ENCODE results near the gene KRTAP4-12. TPM values are rescaled to one million over a fixed set of nuclear protein-coding genes. Genes with fewer than 3 reads are reported as not detected.
"Not testable (repeated sequence)": the region's sequence is repeated elsewhere in the genome, so short reads cannot be mapped to it uniquely, and the experiment has no call there.

The KRTAP4-12 gene
- total RNA-seq, 2 donors from 2014 or later, result not detected

GRCh38 chr17:41133880-41134735, 10.1 kb upstream of the KRTAP4-12 start:
- DNase-seq (ENCODE audit: low spot score), result no peak
- no peak overlapping the region for H3K27ac ChIP-seq
- no peak for TF ChIP-seq POLR2AphosphoS5 (IDR thresholded peaks at IDR 0.05)
- no peak for TF ChIP-seq CTCF (IDR thresholded peaks at IDR 0.05)
- TF ChIP-seq POLR2A (IDR thresholded peaks at IDR 0.05), result no peak
- intact Hi-C loops (cut with DNase I), result no loop called here
- WGBS, result 30% methylated on average over 2 of the region's 2 CpGs
- no peak overlapping the region for H3K4me3 ChIP-seq
- no peaks in the 10 kb centered on the region for H3K27me3 ChIP-seq (replicated peaks; ENCODE audit: insufficient read depth)
- no peaks in the 10 kb centered on the region for H3K9me3 ChIP-seq
- no peaks in the 10 kb centered on the region for H3K36me3 ChIP-seq
- H3K4me1 ChIP-seq (replicated peaks), result no peaks in the 10 kb centered on the region

- Histone ChIP-seq H3K9me3 (no peaks in the 10 kb centered on the region), H3K4me1 (replicated peaks) (no peaks in the 10 kb centered on the region), H3K36me3 (no peaks in the 10 kb centered on the region), H3K27me3 (replicated peaks; ENCODE audit: insufficient read depth) (no peaks in the 10 kb centered on the region), H3K4me3 (no peak overlapping the region), H3K27ac (no peak overlapping the region)
- DNase-seq (ENCODE audit: low spot score), result no peak
- TF ChIP-seq POLR2A (IDR thresholded peaks at IDR 0.05) (no peak), POLR2AphosphoS5 (IDR thresholded peaks at IDR 0.05) (no peak), CTCF (IDR thresholded peaks at IDR 0.05) (no peak)
- intact Hi-C loops (cut with DNase I), result no loop called here
- 83% methylated on average over 3 of the region's 3 CpGs for WGBS
Observed at GRCh38 chr17:41131979-41132378, 8.0 kb upstream of the KRTAP4-12 start.

GRCh38 chr17:41127371-41127770, 3.4 kb upstream of the KRTAP4-12 start:
- Histone ChIP-seq H3K4me3 (no peak overlapping the region), H3K36me3 (no peaks in the 10 kb centered on the region), H3K4me1 (replicated peaks) (no peaks in the 10 kb centered on the region), H3K27ac (no peak overlapping the region), H3K27me3 (replicated peaks; ENCODE audit: insufficient read depth) (no peaks in the 10 kb centered on the region), H3K9me3 (no peaks in the 10 kb centered on the region)
- DNase-seq (ENCODE audit: low spot score), result no peak
- TF ChIP-seq POLR2A (IDR thresholded peaks at IDR 0.05) (no peak), CTCF (IDR thresholded peaks at IDR 0.05) (no peak), POLR2AphosphoS5 (IDR thresholded peaks at IDR 0.05) (no peak)
- WGBS, result 43% methylated on average over 1 of the region's 1 CpG
- intact Hi-C loops (cut with DNase I), result no loop called here

GRCh38 chr17:41126412-41126811, 2.4 kb upstream of the KRTAP4-12 start:
- TF ChIP-seq POLR2A (IDR thresholded peaks at IDR 0.05), result no peak
- TF ChIP-seq POLR2AphosphoS5 (IDR thresholded peaks at IDR 0.05), result no peak
- no peak for TF ChIP-seq CTCF (IDR thresholded peaks at IDR 0.05)
- no peaks in the 10 kb centered on the region for H3K9me3 ChIP-seq
- no peaks in the 10 kb centered on the region for H3K4me1 ChIP-seq (replicated peaks)
- no peaks in the 10 kb centered on the region for H3K27me3 ChIP-seq (replicated peaks; ENCODE audit: insufficient read depth)
- WGBS, result 93% methylated on average over 3 of the region's 3 CpGs
- no peak overlapping the region for H3K4me3 ChIP-seq
- H3K27ac ChIP-seq, result no peak overlapping the region
- H3K36me3 ChIP-seq, result no peaks in the 10 kb centered on the region
- intact Hi-C loops (cut with DNase I), result no loop called here
- DNase-seq (ENCODE audit: low spot score), result no peak

- TF ChIP-seq POLR2A (IDR thresholded peaks at IDR 0.05) (no peak), POLR2AphosphoS5 (IDR thresholded peaks at IDR 0.05) (no peak), CTCF (IDR thresholded peaks at IDR 0.05) (no peak)
- Histone ChIP-seq H3K36me3 (no peaks in the 10 kb centered on the region), H3K27me3 (replicated peaks; ENCODE audit: insufficient read depth) (no peaks in the 10 kb centered on the region), H3K4me1 (replicated peaks) (no peaks in the 10 kb centered on the region), H3K27ac (no peak overlapping the region), H3K4me3 (no peak overlapping the region), H3K9me3 (no peaks in the 10 kb centered on the region)
- intact Hi-C loops (cut with DNase I), result no loop called here
- WGBS, result 96% methylated on average over 2 of the region's 2 CpGs
- no peak for DNase-seq (ENCODE audit: low spot score)
Observed at GRCh38 chr17:41125064-41125463, 1.1 kb upstream of the KRTAP4-12 start.

GRCh38 chr17:41123292-41123990, 541 bp downstream of the KRTAP4-12 start:
- intact Hi-C loops (cut with DNase I); H3K36me3 ChIP-seq; H3K27ac ChIP-seq; H3K27me3 ChIP-seq (replicated peaks; ENCODE audit: insufficient read depth); DNase-seq (ENCODE audit: low spot score); H3K9me3 ChIP-seq; H3K4me3 ChIP-seq; H3K4me1 ChIP-seq (replicated peaks): not testable (repeated sequence)
- 89% methylated on average over 12 of the region's 12 CpGs for whole genome bisulfite sequencing
